GM23338 (cell line): Measurements from ENCODE around the gene RUNX1. TPM values are rescaled to one million over a fixed set of nuclear protein-coding genes. Genes with fewer than 3 reads are reported as not detected.

Experiments used
- ATAC-seq: fragments of 200-7000 bp; cut with Tn5 transposase; 3 replicates; pipeline ENCODE4 v1.9.1; 2020
- DNase-seq: peaks from one replicate; pipeline ENCODE4 v3.0.0-alpha.2; 2015; ENCODE audit warnings: low spot score
- H2AFZ ChIP-seq: fragments of 200-600 bp; sonication (generic); 2 replicates; pipeline ENCODE4 v1.8.0; 2016; ENCODE audit warnings: antibody characterized with exemption, mild to moderate bottlenecking, moderate library complexity
- H3F3A ChIP-seq: fragments of 200-600 bp; sonication (generic); replicated peaks from 2 replicates; pipeline ENCODE4 v1.8.0; 2017; ENCODE audit warnings: antibody characterized with exemption, mixed run types, low read depth
- H3K27ac ChIP-seq: fragments of 200-600 bp; sonication (generic); 2 replicates; pipeline ENCODE4 v1.6.1; 2016; ENCODE audit warnings: low read depth
- H3K27me3 ChIP-seq: fragments of 200-600 bp; sonication (generic); 2 replicates; pipeline ENCODE4 v1.8.0; 2016; ENCODE audit warnings: mild to moderate bottlenecking, mixed run types, moderate library complexity; ENCODE audit not compliant: insufficient read depth
- H3K36me3 ChIP-seq: fragments of 200-600 bp; sonication (generic); 2 replicates; pipeline ENCODE4 v1.8.0; 2016; ENCODE audit warnings: mild to moderate bottlenecking; ENCODE audit not compliant: insufficient read depth
- H3K4me1 ChIP-seq: fragments of 200-600 bp; sonication (generic); 2 replicates; pipeline ENCODE4 v1.8.0; 2016; ENCODE audit warnings: mild to moderate bottlenecking, moderate library complexity; ENCODE audit not compliant: insufficient read depth
- H3K4me2 ChIP-seq: fragments of 200-600 bp; sonication (generic); 2 replicates; pipeline ENCODE4 v1.7.1; 2017; ENCODE audit warnings: mixed run types
- H3K4me3 ChIP-seq: fragments of 200-600 bp; sonication (generic); 2 replicates; pipeline ENCODE4 v1.6.1; 2016; ENCODE audit warnings: mixed run types
- H3K79me2 ChIP-seq: fragments of 200-600 bp; sonication (generic); replicated peaks from 2 replicates; pipeline ENCODE4 v1.8.0; 2017; ENCODE audit warnings: mild to moderate bottlenecking; ENCODE audit not compliant: insufficient read depth
- H3K9me2 ChIP-seq: fragments of 200-600 bp; sonication (generic); 2 replicates; pipeline ENCODE4 v1.8.0; 2017; ENCODE audit not compliant: insufficient read depth
- H4K20me1 ChIP-seq: fragments of 200-600 bp; sonication (generic); replicated peaks from 2 replicates; pipeline ENCODE4 v1.8.0; 2017; ENCODE audit warnings: mild to moderate bottlenecking; ENCODE audit not compliant: insufficient read depth
- H3K27ac Mint-ChIP-seq: 2 replicates; pipeline ENCODE4 v1.8.0; 2020; ENCODE audit warnings: inconsistent platforms, mild to moderate bottlenecking, moderate library complexity, mixed read lengths
- H3K27me3 Mint-ChIP-seq: 3 replicates; pipeline ENCODE4 v1.8.0; 2022; ENCODE audit warnings: low read depth, mild to moderate bottlenecking, moderate library complexity, mixed read lengths, inconsistent platforms; ENCODE audit not compliant: insufficient read depth, poor library complexity
- H3K36me3 Mint-ChIP-seq: 3 replicates; pipeline ENCODE4 v1.8.0; 2021; ENCODE audit warnings: low read depth, mild to moderate bottlenecking, inconsistent platforms, moderate library complexity, mixed read lengths
- H3K4me1 Mint-ChIP-seq: 3 replicates; pipeline ENCODE4 v1.8.0; 2020; ENCODE audit warnings: mild to moderate bottlenecking, inconsistent platforms, mixed read lengths
- H3K4me3 Mint-ChIP-seq: 3 replicates; pipeline ENCODE4 v1.8.0; 2021; ENCODE audit warnings: moderate library complexity, mild to moderate bottlenecking, inconsistent platforms, mixed read lengths
- H3K9me3 Mint-ChIP-seq: 3 replicates; pipeline ENCODE4 v1.8.0; 2020; ENCODE audit warnings: moderate library complexity, mild to moderate bottlenecking, inconsistent platforms, mixed read lengths
- CREB1 ChIP-seq: fragments of 250-450 bp; sonication (Bioruptor Pico); IDR thresholded peaks from 2 replicates; pipeline ENCODE4 v1.5.0; 2020; ENCODE audit warnings: low read depth, mild to moderate bottlenecking, moderate library complexity
- EZH2 ChIP-seq: fragments of 200-600 bp; sonication (generic); IDR thresholded peaks from one replicate; pipeline ENCODE4 v1.8.0; 2017; ENCODE audit warnings: antibody characterized with exemption, mild to moderate bottlenecking, low read depth; ENCODE audit not compliant: unreplicated experiment
- EZH2phosphoT487 ChIP-seq: fragments of 200-600 bp; sonication (generic); IDR thresholded peaks from one replicate; pipeline ENCODE4 v1.8.1; 2018; ENCODE audit warnings: antibody characterized with exemption; ENCODE audit not compliant: unreplicated experiment
- JUNB ChIP-seq: IDR thresholded peaks from one replicate; pipeline ENCODE4 v1.6.1; 2016; ENCODE audit warnings: antibody characterized with exemption; ENCODE audit not compliant: unreplicated experiment
- NANOG ChIP-seq: IDR thresholded peaks from 2 replicates; pipeline ENCODE4 v1.6.1; 2016; ENCODE audit warnings: antibody characterized with exemption, borderline replicate concordance
- POLR2AphosphoS5 ChIP-seq: IDR thresholded peaks from 2 replicates; pipeline ENCODE4 v1.6.1; 2016; ENCODE audit warnings: antibody characterized with exemption, low read depth
- STAT1 ChIP-seq: IDR thresholded peaks from one replicate; pipeline ENCODE4 v1.6.1; 2016; ENCODE audit warnings: antibody characterized with exemption; ENCODE audit not compliant: unreplicated experiment
- ZNF114 ChIP-seq: fragments of 250-450 bp; sonication (Bioruptor Pico); IDR thresholded peaks from 2 replicates; pipeline ENCODE4 v1.5.0; 2020; ENCODE audit warnings: mild to moderate bottlenecking, moderate library complexity
- ZNF331 ChIP-seq: fragments of 250-450 bp; sonication (Bioruptor Pico); IDR thresholded peaks from 2 replicates; pipeline ENCODE4 v1.5.0; 2020; ENCODE audit warnings: low read depth, mild to moderate bottlenecking, moderate library complexity
- polyA plus RNA-seq: library from polyadenylated mRNA; unstranded; fragments of >200 nt; fragmentation: Nextera tagmentation; extraction: Ambion mirVana; gene quantifications from 2 replicates; pipeline ENCODE4 v1.2.1, GENCODE V29; 2016
- total RNA-seq: library from RNA; depleted of rRNA; stranded (reverse); fragments of >200 nt; shearing (Covaris generic); gene quantifications from 2 replicates; pipeline ENCODE4 v1.2.3, GENCODE V29; 2014
- TF ChIP-seq, protein P1 (sequence below): fragments of 250-450 bp; sonication (Bioruptor Pico); IDR thresholded peaks from 2 replicates; pipeline ENCODE4 v1.5.0; 2020; ENCODE audit warnings: mild to moderate bottlenecking, moderate library complexity
- TF ChIP-seq, protein P2 (sequence below): IDR thresholded peaks from one replicate; pipeline ENCODE4 v1.6.1; 2018; ENCODE audit warnings: antibody characterized with exemption; ENCODE audit not compliant: unreplicated experiment
- TF ChIP-seq, protein P3 (sequence below): IDR thresholded peaks from 2 replicates; pipeline ENCODE4 v1.6.1; 2016; ENCODE audit warnings: antibody characterized with exemption
- TF ChIP-seq, protein P4 (sequence below), 2 experiments: fragments of 200-600 bp in 1 of 2; sonication (generic) in 1 of 2; conservative IDR thresholded peaks; 2 replicates each; pipeline versions ENCODE4 v1.5.1 to v1.6.1; 2016 to 2017; ENCODE audit warnings: antibody characterized with exemption in 2 of 2, low read depth in 2 of 2, mild to moderate bottlenecking in 2 of 2, moderate library complexity in 1 of 2

RUNX1 gene
- total and polyA plus RNA-seq, 2 experiments from 2014 or later: 0.29 to 1.1 TPM

DNA sequence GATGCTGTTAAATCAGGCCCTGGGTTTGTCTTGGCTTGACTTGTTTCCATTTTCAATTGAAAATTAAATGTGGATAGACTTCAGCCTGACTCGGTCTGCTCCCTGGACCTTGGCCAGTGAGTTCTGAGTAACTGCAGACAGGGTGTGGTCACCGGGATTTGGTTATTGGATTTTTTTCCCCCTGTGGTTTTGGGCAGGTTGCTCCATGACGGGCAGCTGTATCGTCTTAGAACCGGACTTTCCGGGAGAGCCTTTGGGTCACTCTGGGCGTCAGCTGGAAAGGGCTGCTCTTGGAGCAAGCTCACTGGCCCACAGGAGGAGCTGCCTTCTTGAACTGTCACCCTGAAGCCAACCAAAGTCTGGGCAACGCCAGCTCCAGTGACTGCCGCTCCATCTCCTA, 305.3 kb downstream of the RUNX1 start:
- Mint-ChIP-seq H3K36me3 (no peaks in the 10 kb centered on the region), H3K4me3 (no peak overlapping the region), H3K27ac (no peak overlapping the region), H3K27me3 (peaks cover 4% of the 10 kb centered on the region), H3K4me1 (peaks cover 2% of the 10 kb centered on the region; the same call in 1 of the 3 replicates), H3K9me3 (no peaks in the 10 kb centered on the region; the same call in 2 of the 3 replicates)
- H3K27ac ChIP-seq: no peak overlapping the region
- ATAC-seq (no peak), DNase-seq (no peak)
- H3K4me1 ChIP-seq: no peaks in the 10 kb centered on the region
- no peaks in the 10 kb centered on the region for H3K79me2 ChIP-seq
- no peak for TF ChIP-seq ZNF114 (CRISPR knock-in tag)
- no peak for TF ChIP-seq ZNF331
- TF ChIP-seq, protein P1, sequence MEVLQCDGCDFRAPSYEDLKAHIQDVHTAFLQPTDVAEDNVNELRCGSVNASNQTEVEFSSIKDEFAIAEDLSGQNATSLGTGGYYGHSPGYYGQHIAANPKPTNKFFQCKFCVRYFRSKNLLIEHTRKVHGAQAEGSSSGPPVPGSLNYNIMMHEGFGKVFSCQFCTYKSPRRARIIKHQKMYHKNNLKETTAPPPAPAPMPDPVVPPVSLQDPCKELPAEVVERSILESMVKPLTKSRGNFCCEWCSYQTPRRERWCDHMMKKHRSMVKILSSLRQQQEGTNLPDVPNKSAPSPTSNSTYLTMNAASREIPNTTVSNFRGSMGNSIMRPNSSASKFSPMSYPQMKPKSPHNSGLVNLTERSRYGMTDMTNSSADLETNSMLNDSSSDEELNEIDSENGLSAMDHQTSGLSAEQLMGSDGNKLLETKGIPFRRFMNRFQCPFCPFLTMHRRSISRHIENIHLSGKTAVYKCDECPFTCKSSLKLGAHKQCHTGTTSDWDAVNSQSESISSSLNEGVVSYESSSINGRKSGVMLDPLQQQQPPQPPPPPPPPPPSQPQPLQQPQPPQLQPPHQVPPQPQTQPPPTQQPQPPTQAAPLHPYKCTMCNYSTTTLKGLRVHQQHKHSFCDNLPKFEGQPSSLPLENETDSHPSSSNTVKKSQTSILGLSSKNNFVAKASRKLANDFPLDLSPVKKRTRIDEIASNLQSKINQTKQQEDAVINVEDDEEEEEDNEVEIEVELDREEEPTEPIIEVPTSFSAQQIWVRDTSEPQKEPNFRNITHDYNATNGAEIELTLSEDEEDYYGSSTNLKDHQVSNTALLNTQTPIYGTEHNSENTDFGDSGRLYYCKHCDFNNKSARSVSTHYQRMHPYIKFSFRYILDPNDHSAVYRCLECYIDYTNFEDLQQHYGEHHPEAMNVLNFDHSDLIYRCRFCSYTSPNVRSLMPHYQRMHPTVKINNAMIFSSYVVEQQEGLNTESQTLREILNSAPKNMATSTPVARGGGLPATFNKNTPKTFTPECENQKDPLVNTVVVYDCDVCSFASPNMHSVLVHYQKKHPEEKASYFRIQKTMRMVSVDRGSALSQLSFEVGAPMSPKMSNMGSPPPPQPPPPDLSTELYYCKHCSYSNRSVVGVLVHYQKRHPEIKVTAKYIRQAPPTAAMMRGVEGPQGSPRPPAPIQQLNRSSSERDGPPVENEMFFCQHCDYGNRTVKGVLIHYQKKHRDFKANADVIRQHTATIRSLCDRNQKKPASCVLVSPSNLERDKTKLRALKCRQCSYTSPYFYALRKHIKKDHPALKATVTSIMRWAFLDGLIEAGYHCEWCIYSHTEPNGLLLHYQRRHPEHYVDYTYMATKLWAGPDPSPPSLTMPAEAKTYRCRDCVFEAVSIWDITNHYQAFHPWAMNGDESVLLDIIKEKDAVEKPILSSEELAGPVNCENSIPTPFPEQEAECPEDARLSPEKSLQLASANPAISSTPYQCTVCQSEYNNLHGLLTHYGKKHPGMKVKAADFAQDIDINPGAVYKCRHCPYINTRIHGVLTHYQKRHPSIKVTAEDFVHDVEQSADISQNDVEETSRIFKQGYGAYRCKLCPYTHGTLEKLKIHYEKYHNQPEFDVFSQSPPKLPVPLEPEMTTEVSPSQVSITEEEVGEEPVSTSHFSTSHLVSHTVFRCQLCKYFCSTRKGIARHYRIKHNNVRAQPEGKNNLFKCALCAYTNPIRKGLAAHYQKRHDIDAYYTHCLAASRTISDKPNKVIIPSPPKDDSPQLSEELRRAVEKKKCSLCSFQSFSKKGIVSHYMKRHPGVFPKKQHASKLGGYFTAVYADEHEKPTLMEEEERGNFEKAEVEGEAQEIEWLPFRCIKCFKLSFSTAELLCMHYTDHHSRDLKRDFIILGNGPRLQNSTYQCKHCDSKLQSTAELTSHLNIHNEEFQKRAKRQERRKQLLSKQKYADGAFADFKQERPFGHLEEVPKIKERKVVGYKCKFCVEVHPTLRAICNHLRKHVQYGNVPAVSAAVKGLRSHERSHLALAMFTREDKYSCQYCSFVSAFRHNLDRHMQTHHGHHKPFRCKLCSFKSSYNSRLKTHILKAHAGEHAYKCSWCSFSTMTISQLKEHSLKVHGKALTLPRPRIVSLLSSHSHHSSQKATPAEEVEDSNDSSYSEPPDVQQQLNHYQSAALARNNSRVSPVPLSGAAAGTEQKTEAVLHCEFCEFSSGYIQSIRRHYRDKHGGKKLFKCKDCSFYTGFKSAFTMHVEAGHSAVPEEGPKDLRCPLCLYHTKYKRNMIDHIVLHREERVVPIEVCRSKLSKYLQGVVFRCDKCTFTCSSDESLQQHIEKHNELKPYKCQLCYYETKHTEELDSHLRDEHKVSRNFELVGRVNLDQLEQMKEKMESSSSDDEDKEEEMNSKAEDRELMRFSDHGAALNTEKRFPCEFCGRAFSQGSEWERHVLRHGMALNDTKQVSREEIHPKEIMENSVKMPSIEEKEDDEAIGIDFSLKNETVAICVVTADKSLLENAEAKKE (CRISPR knock-in tag): no peak
- no peak for TF ChIP-seq POLR2AphosphoS5
- TF ChIP-seq, protein P2, sequence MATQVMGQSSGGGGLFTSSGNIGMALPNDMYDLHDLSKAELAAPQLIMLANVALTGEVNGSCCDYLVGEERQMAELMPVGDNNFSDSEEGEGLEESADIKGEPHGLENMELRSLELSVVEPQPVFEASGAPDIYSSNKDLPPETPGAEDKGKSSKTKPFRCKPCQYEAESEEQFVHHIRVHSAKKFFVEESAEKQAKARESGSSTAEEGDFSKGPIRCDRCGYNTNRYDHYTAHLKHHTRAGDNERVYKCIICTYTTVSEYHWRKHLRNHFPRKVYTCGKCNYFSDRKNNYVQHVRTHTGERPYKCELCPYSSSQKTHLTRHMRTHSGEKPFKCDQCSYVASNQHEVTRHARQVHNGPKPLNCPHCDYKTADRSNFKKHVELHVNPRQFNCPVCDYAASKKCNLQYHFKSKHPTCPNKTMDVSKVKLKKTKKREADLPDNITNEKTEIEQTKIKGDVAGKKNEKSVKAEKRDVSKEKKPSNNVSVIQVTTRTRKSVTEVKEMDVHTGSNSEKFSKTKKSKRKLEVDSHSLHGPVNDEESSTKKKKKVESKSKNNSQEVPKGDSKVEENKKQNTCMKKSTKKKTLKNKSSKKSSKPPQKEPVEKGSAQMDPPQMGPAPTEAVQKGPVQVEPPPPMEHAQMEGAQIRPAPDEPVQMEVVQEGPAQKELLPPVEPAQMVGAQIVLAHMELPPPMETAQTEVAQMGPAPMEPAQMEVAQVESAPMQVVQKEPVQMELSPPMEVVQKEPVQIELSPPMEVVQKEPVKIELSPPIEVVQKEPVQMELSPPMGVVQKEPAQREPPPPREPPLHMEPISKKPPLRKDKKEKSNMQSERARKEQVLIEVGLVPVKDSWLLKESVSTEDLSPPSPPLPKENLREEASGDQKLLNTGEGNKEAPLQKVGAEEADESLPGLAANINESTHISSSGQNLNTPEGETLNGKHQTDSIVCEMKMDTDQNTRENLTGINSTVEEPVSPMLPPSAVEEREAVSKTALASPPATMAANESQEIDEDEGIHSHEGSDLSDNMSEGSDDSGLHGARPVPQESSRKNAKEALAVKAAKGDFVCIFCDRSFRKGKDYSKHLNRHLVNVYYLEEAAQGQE: no peak
- no peak for TF ChIP-seq NANOG
- TF ChIP-seq, protein P3, sequence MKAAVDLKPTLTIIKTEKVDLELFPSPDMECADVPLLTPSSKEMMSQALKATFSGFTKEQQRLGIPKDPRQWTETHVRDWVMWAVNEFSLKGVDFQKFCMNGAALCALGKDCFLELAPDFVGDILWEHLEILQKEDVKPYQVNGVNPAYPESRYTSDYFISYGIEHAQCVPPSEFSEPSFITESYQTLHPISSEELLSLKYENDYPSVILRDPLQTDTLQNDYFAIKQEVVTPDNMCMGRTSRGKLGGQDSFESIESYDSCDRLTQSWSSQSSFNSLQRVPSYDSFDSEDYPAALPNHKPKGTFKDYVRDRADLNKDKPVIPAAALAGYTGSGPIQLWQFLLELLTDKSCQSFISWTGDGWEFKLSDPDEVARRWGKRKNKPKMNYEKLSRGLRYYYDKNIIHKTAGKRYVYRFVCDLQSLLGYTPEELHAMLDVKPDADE: no peak
- no peak for TF ChIP-seq EZH2
- TF ChIP-seq JUNB: no peak
- no peak for TF ChIP-seq CREB1 (CRISPR knock-in tag)
- TF ChIP-seq STAT1: no peak
- TF ChIP-seq EZH2phosphoT487: no peak
- TF ChIP-seq, protein P4, sequence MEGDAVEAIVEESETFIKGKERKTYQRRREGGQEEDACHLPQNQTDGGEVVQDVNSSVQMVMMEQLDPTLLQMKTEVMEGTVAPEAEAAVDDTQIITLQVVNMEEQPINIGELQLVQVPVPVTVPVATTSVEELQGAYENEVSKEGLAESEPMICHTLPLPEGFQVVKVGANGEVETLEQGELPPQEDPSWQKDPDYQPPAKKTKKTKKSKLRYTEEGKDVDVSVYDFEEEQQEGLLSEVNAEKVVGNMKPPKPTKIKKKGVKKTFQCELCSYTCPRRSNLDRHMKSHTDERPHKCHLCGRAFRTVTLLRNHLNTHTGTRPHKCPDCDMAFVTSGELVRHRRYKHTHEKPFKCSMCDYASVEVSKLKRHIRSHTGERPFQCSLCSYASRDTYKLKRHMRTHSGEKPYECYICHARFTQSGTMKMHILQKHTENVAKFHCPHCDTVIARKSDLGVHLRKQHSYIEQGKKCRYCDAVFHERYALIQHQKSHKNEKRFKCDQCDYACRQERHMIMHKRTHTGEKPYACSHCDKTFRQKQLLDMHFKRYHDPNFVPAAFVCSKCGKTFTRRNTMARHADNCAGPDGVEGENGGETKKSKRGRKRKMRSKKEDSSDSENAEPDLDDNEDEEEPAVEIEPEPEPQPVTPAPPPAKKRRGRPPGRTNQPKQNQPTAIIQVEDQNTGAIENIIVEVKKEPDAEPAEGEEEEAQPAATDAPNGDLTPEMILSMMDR (conservative IDR thresholded peaks at IDR 0.05; ENCODE audit: low read depth in 2 of 2): no peak
- H3K4me3 ChIP-seq: no peak overlapping the region
- no peaks in the 10 kb centered on the region for H4K20me1 ChIP-seq
- no peak overlapping the region for H3K4me2 ChIP-seq
- H2AFZ ChIP-seq: no peak overlapping the region
- no peaks in the 10 kb centered on the region for H3K36me3 ChIP-seq
- no peaks in the 10 kb centered on the region for H3F3A ChIP-seq
- H3K27me3 ChIP-seq: no peaks in the 10 kb centered on the region
- peaks cover 11% of the 10 kb centered on the region; the same call in 1 of the 2 replicates for H3K9me2 ChIP-seq
